GM21381 (cell line): Measurements from ENCODE around the gene CMTR2.

Experiments
- ATAC-seq: cut with Tn5 transposase; IDR thresholded peaks from one replicate; pipeline ENCODE4 v1.9.1; 2021; ENCODE audit warnings: mild to moderate bottlenecking, moderate library complexity; ENCODE audit not compliant: unreplicated experiment

The CMTR2 gene

DNA sequence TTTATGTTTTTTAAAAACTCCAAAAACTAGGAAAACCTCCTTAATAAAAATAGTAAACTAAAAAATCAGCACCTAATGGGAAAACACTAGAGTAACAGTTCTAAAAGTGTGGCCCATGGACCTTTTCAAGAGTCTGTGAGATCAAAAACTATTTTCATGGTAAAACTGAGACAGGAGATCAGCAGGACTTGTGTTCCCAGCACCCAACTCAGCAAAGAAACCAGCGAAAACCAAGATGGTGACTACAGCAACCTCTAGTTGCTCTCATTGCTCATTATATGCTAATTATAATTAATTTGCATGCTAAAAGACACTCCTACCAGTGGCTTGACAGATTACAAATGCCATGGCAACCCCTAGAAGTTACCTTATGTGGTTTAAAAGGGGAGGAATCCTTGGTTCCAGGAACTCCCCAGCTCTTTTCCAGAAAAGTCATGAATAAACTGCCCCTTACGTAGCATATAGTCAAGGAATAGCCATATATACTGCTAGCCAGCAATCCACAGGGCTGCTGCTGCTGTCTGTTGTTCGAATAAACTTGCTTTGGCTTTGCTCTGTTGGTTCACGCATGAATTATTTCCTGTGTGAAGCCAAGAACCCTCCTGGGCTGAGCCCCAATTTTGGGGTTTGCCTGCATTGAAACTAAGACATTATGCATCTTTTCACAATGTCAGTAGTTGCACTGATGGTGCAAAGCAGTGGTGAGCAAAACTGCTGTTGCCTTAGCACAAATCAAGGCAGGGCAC lies 12.4 kb downstream of the CMTR2 start:
- no peak for ATAC-seq

DNA sequence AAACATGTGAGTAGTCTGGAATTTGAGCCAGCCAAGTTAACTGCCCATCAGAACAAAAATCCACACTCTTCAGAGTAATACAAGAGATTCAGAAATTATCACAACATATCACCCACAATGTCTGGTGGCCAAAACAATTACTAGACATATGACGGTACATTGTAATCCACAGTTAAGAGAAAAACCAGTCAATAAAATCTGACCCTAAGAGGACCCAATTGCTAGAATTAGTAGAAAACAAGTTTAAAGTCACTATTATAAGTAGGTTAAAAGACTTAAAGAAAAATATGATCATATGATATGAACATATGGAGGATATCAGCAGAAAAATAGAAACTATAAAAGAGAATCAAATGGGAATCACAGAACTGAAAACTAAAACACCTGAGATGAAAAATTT lies 15.8 kb downstream of the CMTR2 start:
- no peak for ATAC-seq

DNA sequence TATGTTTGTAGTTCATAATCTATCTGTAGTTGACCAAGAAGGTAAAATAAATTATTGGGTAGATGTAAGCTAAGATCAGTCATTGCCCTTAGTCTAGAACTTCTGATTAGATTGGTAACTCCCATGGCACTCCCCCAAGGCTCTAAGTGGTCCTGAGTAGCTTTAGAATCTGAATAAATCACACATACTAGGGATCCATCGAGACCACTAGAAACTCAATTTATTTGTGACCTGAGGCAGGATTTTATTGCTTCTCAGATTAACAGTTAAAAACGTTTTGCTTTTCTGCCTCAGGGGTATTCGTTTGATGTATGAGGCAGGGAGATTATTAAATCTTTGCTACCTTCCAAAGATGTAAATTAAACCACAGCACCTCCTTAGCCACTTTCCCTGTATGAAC lies 24.9 kb downstream of the CMTR2 start:
- no peak for ATAC-seq

GRCh38 chr16:71263582-71263981 lies 25.6 kb downstream of the CMTR2 start:
- ATAC-seq = no peak

DNA sequence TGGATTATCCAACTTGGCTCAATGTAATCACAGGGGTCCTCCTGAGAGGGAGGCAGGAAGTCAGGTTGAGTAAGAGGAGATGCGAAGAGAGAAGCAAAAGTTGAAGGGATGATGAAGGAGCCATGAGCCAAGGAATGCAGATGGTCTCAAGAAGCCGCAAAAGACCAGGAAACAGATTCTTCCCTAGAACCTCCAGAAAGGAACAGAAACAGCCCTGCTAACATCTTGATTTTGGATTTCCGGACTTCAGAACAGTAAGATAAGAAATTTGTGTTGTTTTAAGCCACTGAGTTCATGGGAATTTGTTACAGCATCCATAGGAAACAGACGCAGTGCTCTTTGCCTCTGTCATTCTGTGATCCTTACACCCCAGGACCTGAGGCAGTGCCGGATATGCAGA lies 26.8 kb downstream of the CMTR2 start:
- no peak for ATAC-seq

- no peak for ATAC-seq
These were observed 28.2 kb downstream of the CMTR2 start for GRCh38 chr16:71260995-71261394.

DNA sequence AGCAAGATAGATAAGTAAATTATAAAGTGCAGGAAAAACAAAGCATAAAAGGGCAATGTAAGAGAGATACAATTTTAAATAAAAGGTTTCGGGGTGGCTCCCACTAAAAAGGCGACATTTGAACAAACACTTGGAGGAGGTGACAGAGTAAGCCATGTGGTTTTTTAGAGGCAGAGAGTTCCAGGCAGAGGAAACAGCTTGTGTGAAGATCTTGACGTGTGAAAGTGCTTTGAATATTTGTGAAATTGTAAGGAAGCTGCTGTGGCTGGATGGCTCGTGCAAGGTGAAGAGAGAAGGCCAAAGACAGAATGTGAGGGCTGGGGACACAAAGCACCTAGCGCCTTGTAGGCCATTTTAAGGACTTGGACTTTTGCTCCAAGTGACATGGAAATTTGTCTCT lies 30.1 kb downstream of the CMTR2 start:
- ATAC-seq = no peak

DNA sequence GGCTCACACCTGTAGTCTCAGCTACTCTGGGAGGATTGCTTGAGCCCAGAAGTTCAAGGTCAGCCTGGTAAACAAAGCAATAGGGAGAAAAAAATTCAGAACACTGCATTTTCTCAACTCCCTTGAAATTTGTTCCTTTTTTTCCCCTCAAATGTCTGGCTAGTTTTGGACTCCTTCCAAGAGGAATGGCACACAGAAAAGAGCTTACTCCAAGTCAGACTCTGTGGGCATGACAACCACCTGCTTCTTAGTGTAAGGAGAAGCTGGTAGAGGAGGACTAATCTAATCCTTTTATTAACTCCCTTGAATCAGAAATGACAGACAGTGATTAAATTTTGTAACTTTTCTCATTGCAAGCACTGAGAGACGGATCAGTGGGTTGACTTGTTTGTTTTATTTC lies 30.8 kb downstream of the CMTR2 start:
- ATAC-seq = no peak

DNA sequence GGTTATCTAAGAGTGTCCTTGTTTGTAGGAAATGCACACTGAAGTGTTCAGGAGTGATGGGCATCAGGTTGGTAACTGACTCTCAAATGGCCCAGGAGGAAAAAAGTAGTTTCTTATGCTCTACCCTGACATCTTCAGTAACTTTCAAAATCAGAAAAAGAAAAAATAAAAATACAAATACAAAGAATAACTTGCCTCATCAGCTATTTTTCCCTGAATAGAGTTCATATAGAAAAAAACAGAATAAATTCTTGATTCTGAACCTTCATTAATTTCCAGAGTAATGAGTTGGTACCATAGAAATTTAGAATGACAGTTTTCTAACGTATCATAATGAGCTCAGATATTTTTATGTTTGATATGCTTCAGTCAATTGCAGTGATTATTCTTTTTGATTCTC lies 31.4 kb downstream of the CMTR2 start:
- ATAC-seq = no peak

DNA sequence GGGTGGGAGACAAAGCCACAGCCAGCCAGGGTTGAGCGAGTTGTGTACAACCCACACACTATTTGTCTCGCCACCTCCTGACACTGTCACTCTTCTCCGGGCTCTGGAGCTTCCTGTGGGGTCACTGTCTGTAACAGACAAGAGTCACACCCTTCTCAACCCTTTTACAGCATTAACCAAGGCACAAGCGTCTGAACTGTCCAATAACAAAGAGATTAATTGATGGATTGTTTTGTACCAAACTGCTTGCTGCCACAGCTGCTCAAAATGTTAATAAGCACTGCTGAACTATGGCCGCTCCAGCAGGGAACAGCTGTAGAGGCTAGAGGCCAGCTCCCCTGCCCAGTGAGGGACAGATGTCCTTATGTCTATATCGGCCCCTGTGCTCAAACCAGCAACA lies 33.5 kb downstream of the CMTR2 start:
- no peak for ATAC-seq

GRCh38 chr16:71254832-71255525 lies 34.2 kb downstream of the CMTR2 start:
- no peak for ATAC-seq

DNA sequence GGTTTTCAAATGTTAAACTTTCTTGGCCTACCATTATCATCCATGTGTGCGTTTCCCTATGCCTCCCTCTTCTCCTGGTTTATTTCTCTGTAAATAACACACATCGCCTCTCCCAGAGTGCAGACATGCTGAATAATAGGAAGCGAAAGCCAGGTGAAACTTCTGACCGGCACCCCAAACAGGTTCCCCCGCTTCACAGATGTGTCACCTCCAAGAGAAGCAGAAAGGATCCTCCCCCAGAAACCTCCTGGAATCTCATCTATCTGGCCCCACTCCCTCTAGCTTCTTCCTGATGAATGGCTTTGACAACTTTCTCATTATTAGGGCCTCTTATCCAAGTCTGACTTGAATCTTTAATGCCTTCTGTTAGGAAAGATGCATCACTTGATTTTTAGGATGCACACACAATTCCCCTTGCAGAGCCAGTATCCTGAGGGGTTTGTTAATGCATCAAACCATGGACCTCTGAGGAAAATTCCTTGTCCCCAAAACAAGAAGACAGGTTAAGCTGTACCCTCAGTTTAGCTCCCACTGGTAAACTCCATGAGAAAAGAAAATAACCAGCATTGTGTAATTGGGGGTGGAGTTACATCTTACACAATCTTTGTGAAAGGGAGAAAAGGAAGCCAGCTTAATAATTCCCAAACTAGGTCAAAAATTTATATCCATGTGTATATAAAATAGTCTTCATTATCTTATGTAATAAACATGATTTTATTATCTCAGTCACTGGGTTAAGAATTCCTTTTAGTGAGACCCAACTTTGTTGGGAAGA lies 38.6 kb downstream of the CMTR2 start:
- no peak for ATAC-seq

DNA sequence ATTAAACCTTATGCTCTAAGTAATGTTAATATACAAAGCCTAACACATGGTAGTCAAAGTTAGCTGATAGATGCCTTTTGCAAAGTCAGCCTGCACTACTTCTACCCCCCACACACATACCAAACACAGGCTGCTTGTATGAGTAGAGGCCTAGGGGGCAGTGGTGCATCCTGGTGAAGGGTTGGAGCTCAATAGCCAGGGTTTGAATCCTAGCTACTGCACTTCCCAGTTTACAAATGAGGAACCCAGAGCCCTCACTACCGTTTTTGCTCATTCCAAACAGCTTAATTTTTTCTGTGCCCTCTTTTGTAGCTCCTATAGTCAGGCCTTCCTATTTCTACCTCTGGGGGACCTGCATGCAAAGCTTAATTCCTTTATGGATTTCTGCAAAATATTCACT lies 39.8 kb downstream of the CMTR2 start:
- no peak for ATAC-seq

DNA sequence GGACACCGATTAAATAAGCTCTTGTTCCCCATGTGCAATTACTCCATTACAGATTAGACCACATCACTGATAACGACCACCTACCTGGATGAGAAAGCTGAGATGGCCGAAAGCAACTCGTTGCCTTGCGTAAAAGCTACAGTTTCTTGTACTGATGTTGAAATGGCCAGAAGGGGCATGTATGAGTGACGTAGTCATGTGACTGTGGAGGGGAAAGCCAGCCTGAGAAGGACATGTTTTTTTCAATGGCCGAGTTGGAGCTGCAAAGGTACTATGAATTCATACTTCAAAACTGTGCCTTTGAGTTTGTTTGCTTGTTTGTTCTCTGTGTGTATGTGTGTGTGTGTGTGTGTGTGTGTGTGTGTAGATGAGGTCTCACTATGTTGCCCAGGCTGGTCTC lies 41.7 kb downstream of the CMTR2 start:
- ATAC-seq = no peak

DNA sequence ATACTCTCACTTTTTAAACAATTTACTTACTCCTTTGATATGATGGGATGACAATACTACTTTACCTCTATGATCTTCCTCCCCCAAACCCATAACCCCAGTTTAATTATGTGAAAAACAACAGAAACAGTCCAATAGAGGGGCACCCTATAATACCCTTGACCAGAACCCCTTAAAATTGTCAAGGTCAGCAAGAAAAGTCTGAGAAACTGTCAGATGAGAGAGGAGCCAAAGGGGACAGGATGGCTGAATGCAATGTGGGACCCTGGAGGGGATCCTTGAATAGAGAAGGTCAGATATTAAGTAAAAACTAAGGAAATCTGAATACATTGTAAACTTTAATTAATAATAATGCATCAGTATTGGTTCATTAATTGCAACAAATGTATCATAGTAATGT lies 42.9 kb downstream of the CMTR2 start:
- no peak for ATAC-seq

- no peak for ATAC-seq
These were observed 44.7 kb downstream of the CMTR2 start for GRCh38 chr16:71244521-71244920.

DNA sequence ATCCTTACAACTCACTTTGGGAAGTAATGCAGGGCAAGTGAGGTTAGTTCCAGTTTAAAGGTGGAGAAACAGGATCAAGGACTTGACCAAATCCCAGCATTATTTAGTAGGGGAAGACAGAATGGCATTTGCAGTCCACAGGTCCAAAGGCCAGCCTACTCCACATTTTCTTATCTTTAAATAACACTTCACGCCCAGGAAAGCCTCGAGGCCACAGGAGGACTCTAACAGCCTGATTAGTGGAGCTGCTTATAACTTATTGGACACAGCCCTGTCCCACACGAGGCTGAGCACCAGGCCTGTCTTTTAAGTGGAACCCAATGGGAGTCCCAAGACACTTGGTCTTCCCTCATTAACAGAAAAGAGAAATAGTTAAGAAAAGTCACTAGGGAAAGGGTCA lies 46.6 kb downstream of the CMTR2 start:
- no peak for ATAC-seq

GRCh38 chr16:71242036-71242435 lies 47.2 kb downstream of the CMTR2 start:
- no peak for ATAC-seq
